B cell (primary cell): ENCODE data around the gene CAPN11. TPM values are rescaled to one million over a fixed set of nuclear protein-coding genes. Genes with fewer than 3 reads are reported as not detected.

ENCODE experiments used
- ATAC-seq: fragments of 200-7000 bp; cut with Tn5 transposase; one replicate; pipeline ENCODE4 v1.10.0; 2021; ENCODE audit warnings: low read depth, mild to moderate bottlenecking, moderate number of reproducible peaks, moderate library complexity
- CTCF ChIA-PET: fragments of 350-600 bp; sonication (Branson Sonifier 250); formaldehyde crosslinking; loops from one replicate; lab custom pipeline; 2021; ENCODE audit warnings: antibody characterized with exemption, inconsistent platforms; lab: Charles Lee
- POLR2A ChIA-PET: fragments of 350-600 bp; sonication (Branson Sonifier 250); formaldehyde crosslinking; loops from one replicate; lab custom pipeline; 2021; ENCODE audit warnings: antibody characterized with exemption; lab: Charles Lee
- DNase-seq: peaks from one replicate; pipeline ENCODE4 v3.0.0; 2013
- H2AFZ ChIP-seq: 2 replicates; pipeline ENCODE4 v1.6.1; 2012; ENCODE audit warnings: mild to moderate bottlenecking, low read depth, low read length; ENCODE audit not compliant: insufficient read depth, poor library complexity, severe bottlenecking
- H3K27ac ChIP-seq, 2 donors: 1 replicate in 1 of 2; 2 replicates in 1 of 2; pipeline ENCODE4 v1.5.1; 2012 to 2013; ENCODE audit warnings: low read length in 2 of 2, mild to moderate bottlenecking in 2 of 2, moderate library complexity in 1 of 2
- H3K27me3 ChIP-seq, 4 experiments: fragments of 200-600 bp in 1 of 4; sonication (generic) in 1 of 4; replicated peaks in 1 of 4; 1 replicate in 2 of 4; 2 replicates in 2 of 4; pipeline versions ENCODE4 v1.6.1 to v1.7.0; 2013 to 2016; ENCODE audit warnings: low read length in 3 of 4, mild to moderate bottlenecking in 2 of 4, mixed read lengths in 1 of 4, moderate library complexity in 1 of 4; ENCODE audit not compliant: insufficient read depth in 4 of 4, control insufficient read depth in 3 of 4; ENCODE audit errors: control extremely low read depth in 1 of 4
- H3K36me3 ChIP-seq, 2 experiments: replicated peaks in 1 of 2; 1 replicate in 1 of 2; 2 replicates in 1 of 2; pipeline versions ENCODE4 v1.6.1 to v1.7.1; 2013; ENCODE audit warnings: low read length in 1 of 2; ENCODE audit not compliant: insufficient read depth in 2 of 2, control insufficient read depth in 1 of 2; ENCODE audit errors: control extremely low read depth in 1 of 2, extremely low read depth in 1 of 2
- H3K4me1 ChIP-seq, 2 donors: fragments of 200-600 bp in 1 of 2; sonication (generic) in 1 of 2; 1 replicate in 1 of 2; 2 replicates in 1 of 2; pipeline versions ENCODE4 v1.5.1 to v1.6.1; 2013 to 2017; ENCODE audit warnings: low read length in 2 of 2; ENCODE audit not compliant: control insufficient read depth in 2 of 2, insufficient read depth in 2 of 2
- H3K4me2 ChIP-seq: replicated peaks from 2 replicates; pipeline ENCODE3; 2012; ENCODE audit warnings: mild to moderate bottlenecking, low read depth, low read length; ENCODE audit not compliant: poor library complexity, severe bottlenecking
- H3K4me3 ChIP-seq, 5 experiments: fragments of 200-600 bp in 1 of 5; sonication (generic) in 1 of 5; 1 replicate in 3 of 5; 2 replicates in 2 of 5; pipeline versions ENCODE4 v1.5.1 to v1.7.0; 2011 to 2016; ENCODE audit warnings: low read length in 4 of 5, mild to moderate bottlenecking in 4 of 5, low read depth in 2 of 5, control low read depth in 1 of 5, moderate library complexity in 1 of 5; ENCODE audit not compliant: insufficient read depth in 1 of 5; ENCODE audit errors: control extremely low read depth in 1 of 5, extremely low read depth in 1 of 5
- H3K79me2 ChIP-seq: fragments of 200-600 bp; sonication (generic); one replicate; pipeline ENCODE4 v1.6.0; 2016; ENCODE audit warnings: low read length; ENCODE audit not compliant: control insufficient read depth, insufficient read depth
- H3K9ac ChIP-seq: fragments of 200-600 bp; sonication (generic); 2 replicates; pipeline ENCODE4 v1.6.1; 2017; ENCODE audit warnings: mild to moderate bottlenecking, low read length, moderate library complexity
- H3K9me3 ChIP-seq, 3 donors: one replicate each; pipeline versions ENCODE4 v1.6.1 to v1.7.1; 2013; ENCODE audit warnings: low read length in 2 of 3; ENCODE audit not compliant: control insufficient read depth in 2 of 3, insufficient read depth in 1 of 3; ENCODE audit errors: control extremely low read depth in 1 of 3
- H4K20me1 ChIP-seq: 2 replicates; pipeline ENCODE4 v1.6.0; 2012; ENCODE audit warnings: mild to moderate bottlenecking, low read length; ENCODE audit not compliant: insufficient read depth, control insufficient read depth, poor library complexity, severe bottlenecking
- H3K27ac Mint-ChIP-seq: one replicate; pipeline ENCODE4 v1.8.0; 2021; ENCODE audit warnings: mixed read lengths
- H3K27me3 Mint-ChIP-seq: one replicate; pipeline ENCODE4 v1.8.0; 2021; ENCODE audit warnings: mixed read lengths
- H3K4me1 Mint-ChIP-seq: one replicate; pipeline ENCODE4 v1.8.0; 2021; ENCODE audit warnings: mixed read lengths
- H3K4me3 Mint-ChIP-seq: one replicate; pipeline ENCODE4 v1.8.0; 2021; ENCODE audit warnings: mixed read lengths
- H3K9me3 Mint-ChIP-seq: one replicate; pipeline ENCODE4 v1.8.0; 2022; ENCODE audit warnings: mixed read lengths; ENCODE audit not compliant: insufficient read depth
- CTCF ChIP-seq: fragments of 200-600 bp; IDR thresholded peaks from one replicate; pipeline ENCODE4 v1.8.0; 2022; ENCODE audit warnings: antibody characterized with exemption, mild to moderate bottlenecking
- EZH2 ChIP-seq: IDR thresholded peaks from 2 replicates; pipeline ENCODE4 v1.6.1; 2012; ENCODE audit warnings: borderline replicate concordance, low read depth, mild to moderate bottlenecking, moderate library complexity, low read length; ENCODE audit not compliant: insufficient read depth, poor library complexity, severe bottlenecking
- WGBS: methylation state at CpG from one replicate; pipeline ENCODE4 v1.1.5; 2013; ENCODE audit warnings: missing lambda C conversion rate; ENCODE audit not compliant: insufficient coverage; 5-methylcytosine and 5-hydroxymethylcytosine counted together
- intact Hi-C: fragments of 100-400 bp; cut with micrococcal nuclease; formaldehyde crosslinking; loops from one replicate; pipeline ENCODE4 v1.10.0; 2022
- polyA plus RNA-seq: library from polyadenylated mRNA; depleted of rRNA; stranded (reverse); fragments of >200 nt; gene quantifications from 2 replicates; pipeline ENCODE4 v1.2.3, GENCODE V29; 2012
- total RNA-seq, 2 donors: library from RNA; stranded (reverse); fragments of 120-200 nt in 1 of 2; gene quantifications; 1 replicate in 1 of 2; 2 replicates in 1 of 2; pipeline versions ENCODE4 v1.2.3 to v1.2.4, GENCODE V29; 2013 to 2022

Gene CAPN11
- total and polyA plus RNA-seq, 2 donors (not counting 1 experiment from before 2014, with no cell fraction given), result not detected

GRCh38 chr6:44161997-44162338 lies 3.3 kb downstream of the CAPN11 start:
- TF ChIP-seq EZH2 (no peak), CTCF (no peak)
- no peaks in the 10 kb centered on the region for H3K36me3 ChIP-seq
- no peak overlapping the region for H3K9ac ChIP-seq
- no peaks in the 10 kb centered on the region for H3K79me2 ChIP-seq
- no peaks in the 10 kb centered on the region for H3K4me1 ChIP-seq
- no peak for ATAC-seq
- H3K4me3 ChIP-seq, result no peak overlapping the region
- 43% methylated on average over 6 of the region's 8 CpGs for WGBS
- no peaks in the 10 kb centered on the region for H4K20me1 ChIP-seq
- Mint-ChIP-seq H3K27me3 (peaks cover 30% of the 10 kb centered on the region), H3K4me3 (no peak overlapping the region), H3K9me3 (no peaks in the 10 kb centered on the region), H3K4me1 (no peaks in the 10 kb centered on the region), H3K27ac (no peak overlapping the region)
- CTCF ChIA-PET, result interaction anchor here (1.8 to 1.9 kb wide), 2 partner anchors 9 to 11 kb away, joined by 4 to 7 read pairs; no protein-coding TSS in a partner anchor
- no peak overlapping the region for H2AFZ ChIP-seq
- intact Hi-C loops, result no loop called here
- H3K27me3 ChIP-seq, result peaks cover 0 to 7% (median 0%) of the 10 kb centered on the region in 4 experiments
- POLR2A ChIA-PET, result no interaction called here
- no peak overlapping the region for H3K4me2 ChIP-seq
- H3K9me3 ChIP-seq, result no peaks in the 10 kb centered on the region
- DNase-seq, result no peak
- H3K27ac ChIP-seq, result no peak overlapping the region

DNA sequence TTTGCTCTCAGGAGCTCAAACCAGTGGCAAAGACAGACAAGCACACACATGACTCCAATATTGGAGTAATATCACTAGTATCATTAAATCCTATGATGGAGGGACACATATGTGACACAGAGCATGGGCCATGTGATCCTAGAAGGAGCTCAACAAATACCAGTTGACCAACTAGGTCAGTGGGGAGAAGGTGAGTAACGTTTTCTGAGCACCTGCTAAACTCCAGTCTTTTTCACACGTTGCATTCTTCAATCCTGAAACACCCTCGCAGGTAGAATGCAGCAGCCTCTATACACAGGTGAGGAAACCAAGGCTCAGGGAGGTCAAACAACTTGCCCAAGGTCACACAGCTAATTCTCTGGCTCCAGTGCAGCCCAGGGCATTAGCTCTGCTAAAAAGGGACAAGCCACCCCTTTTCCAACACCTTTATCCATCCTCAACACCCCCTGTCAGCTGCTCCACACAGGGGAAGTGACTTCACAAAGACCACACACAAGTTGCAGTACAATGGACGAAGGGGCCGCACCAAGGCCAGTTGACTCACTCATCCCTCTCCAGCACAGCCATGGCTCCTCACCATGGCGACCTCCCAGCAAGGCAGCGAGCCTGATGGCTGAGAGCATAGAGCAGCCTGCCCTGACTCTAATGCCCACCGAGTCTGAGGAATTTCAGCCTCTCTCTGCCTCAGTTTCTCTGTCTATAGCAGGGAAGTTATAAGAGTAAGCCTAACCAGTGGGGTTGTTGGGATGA lies 4.4 kb downstream of the CAPN11 start:
- Histone ChIP-seq H2AFZ (no peak overlapping the region), H3K4me3 (no peak overlapping the region), H3K9me3 (no peaks in the 10 kb centered on the region), H3K4me2 (no peak overlapping the region), H3K27ac (no peak overlapping the region), H3K9ac (no peak overlapping the region), H4K20me1 (no peaks in the 10 kb centered on the region), H3K79me2 (no peaks in the 10 kb centered on the region), H3K27me3 (peaks cover 0 to 7% (median 0%) of the 10 kb centered on the region in 4 experiments), H3K36me3 (no peaks in the 10 kb centered on the region), H3K4me1 (no peaks in the 10 kb centered on the region)
- ChIA-PET POLR2A (no interaction called here), CTCF (interaction anchor here (1.8 to 1.9 kb wide), 2 partner anchors 10 kb away, joined by 4 to 7 read pairs; no protein-coding TSS in a partner anchor)
- Mint-ChIP-seq H3K27ac (no peak overlapping the region), H3K4me1 (no peaks in the 10 kb centered on the region), H3K27me3 (peaks cover 30% of the 10 kb centered on the region), H3K9me3 (no peaks in the 10 kb centered on the region), H3K4me3 (no peak overlapping the region)
- WGBS, result 86% methylated on average over 8 of the region's 8 CpGs
- no peak for TF ChIP-seq EZH2
- no peak for TF ChIP-seq CTCF
- DNase-seq, result no peak
- no peak for ATAC-seq
- intact Hi-C loops, result no loop called here
